AG08395 (cell line): ENCODE results near the gene COPS6.

Source experiments
- DNase-seq: peaks from one replicate; pipeline ENCODE4 v3.0.0; 2012; ENCODE audit warnings: mixed read lengths, low spot score

Gene COPS6

GRCh38 chr7:100102950-100103840, 14.4 kb downstream of the COPS6 start:
- DNase-seq, result peak; percentile 66

DNA sequence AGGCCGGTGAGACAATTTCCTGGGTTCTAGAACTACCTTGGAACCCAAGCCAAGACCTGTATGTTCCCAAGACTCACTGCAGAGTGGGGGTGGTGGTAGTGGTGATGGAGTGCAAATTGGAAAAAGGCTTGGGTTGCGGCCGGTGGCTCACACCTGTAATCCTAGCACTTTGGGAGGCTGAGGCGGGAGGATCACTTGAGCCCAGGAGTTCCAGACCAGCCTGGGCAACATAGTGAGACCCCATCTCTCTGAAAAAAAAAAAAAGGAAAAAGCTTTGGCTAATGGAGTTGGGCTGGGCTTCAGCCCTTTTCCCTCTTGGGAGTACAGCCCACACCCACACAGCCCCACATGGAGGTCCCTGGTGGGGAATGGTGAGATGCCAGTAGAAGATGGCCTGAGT, 16.8 kb downstream of the COPS6 start:
- DNase-seq, result no peak

GRCh38 chr7:100106633-100107032, 17.9 kb downstream of the COPS6 start:
- DNase-seq, result no peak

- no peak for DNase-seq
These were observed 18.5 kb downstream of the COPS6 start for GRCh38 chr7:100107125-100107737.

DNA sequence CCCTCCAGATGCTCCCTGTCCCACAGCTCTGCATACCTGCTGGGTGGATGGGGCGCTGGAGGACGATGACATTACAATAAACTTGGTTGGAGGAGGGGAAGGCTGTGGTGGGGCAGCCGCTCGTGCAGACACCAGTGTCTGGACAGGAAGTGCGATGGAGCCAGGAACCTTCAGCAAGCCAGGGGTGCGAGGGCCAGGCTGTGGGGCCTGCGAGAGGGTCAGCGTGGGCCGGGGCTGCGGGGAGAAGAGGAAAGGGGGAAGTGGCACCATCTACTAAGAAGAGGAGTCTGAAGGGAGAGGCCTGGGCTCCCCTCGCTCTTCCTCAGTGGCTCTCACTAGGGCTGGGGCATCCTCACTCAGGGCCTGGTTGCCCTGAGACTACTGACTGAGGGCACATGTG, 19.1 kb downstream of the COPS6 start:
- no peak for DNase-seq

GRCh38 chr7:100109521-100110163, 20.9 kb downstream of the COPS6 start:
- no peak for DNase-seq

DNA sequence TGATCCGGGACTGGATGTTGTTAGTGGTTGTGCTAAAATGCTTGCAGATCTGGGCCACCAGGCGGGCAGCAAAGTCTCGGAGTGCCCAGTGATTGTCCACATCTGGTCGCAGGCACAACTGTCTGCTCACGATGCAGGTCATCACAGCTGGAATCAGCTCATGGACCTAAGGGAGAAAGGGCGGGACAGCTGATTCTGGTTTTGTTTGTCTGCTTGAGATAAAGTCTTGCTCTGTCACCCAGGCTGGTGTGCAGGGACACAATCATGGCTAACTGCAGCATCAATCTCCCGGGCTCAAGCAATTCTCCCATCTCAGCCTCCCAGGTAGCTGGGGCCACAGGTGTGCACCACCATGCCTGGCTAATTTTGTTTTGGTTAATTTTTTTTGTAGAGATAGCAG, 22.4 kb downstream of the COPS6 start:
- DNase-seq, result no peak

DNA sequence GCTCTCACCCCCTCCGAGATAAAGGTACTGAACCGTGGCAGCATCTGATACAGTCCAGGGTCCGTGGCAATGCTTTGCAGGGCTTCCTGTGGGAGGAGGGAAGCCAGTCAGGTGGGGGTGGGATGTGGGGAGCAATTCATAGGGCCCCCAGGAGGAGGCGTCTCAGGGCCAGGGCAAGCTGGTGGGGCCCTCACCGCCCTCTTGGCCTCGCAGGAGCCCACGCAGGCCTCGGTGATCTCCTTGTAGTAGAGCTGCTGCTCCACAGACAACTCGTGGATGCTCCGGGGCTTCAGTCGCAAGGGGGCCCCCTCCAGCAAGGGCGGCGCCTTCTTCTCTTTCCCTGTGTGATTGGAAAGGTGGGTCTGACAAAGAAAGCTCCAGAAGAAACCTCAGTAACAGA, 23.1 kb downstream of the COPS6 start:
- DNase-seq, result no peak

GRCh38 chr7:100115026-100115425, 26.3 kb downstream of the COPS6 start:
- no peak for DNase-seq

DNA sequence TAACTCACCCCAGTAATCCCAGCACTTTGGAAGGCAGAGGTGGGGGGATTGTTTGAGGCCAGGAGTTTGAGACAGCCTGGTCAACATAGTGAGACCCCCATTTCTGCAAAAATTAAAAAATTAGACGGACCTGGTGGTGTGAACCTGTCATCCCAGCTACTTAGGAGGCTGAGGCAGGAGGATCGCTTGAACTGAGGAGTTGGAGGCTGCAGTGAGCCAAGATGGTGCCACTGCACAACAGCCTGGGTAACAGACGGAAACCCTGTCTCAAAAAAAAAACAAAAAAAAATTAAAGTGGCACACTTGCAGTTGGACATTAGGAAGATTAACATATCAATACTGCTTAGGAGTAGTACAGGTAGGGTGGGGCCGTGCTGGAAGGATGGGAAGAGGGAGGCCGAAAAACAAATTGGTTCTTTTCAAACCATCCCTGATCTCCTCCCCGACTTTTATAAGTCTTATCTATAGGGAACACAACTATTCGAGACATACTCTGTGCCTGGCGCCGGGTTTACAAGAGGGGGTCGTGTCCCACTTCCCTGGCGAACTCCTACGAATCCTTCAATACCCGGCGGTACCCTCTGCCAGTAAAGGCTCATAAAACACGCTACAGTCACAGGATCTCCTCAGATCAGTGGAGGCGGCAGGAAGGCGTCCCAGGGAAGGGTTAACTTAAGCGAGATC, 29.8 kb downstream of the COPS6 start:
- no peak for DNase-seq

DNA sequence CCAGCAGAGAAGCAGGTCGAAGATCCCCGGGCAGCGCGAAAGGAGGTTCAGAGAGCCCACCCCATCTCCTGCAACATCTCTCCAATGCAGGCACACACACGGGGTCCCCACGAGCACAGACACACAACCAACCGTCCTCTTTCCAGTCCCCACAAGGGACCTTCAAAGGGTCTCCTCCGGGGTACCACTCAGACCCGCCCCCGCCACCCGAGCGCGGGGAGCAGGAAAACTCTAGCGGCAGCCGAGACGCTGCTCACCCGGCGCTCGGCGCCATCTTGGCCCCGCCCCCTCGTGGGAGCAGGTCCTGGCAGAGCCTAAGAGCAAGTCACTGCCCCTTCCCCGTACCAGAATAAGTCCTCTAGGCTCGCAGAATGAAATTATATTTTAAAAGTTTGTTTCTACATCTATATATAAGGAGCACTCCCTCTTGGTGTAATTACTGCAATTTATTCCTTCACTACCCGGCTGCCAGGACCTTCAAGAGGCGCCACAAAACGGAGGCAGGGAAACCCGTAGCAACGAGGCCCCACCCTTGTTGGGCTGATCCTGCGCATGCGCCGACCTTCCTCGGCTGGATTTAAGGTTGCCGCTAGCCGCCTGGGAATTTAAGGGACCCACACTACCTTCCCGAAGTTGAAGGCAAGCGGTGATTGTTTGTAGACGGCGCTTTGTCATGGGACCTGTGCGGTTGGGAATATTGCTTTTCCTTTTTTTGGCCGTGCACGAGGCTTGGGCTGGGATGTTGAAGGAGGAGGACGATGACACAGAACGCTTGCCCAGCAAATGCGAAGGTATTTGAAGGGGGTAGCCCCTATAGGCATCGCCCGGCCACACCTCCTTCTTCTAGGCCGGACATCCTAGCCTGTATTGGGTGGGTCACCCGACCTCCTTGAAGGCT, 30.6 kb downstream of the COPS6 start, which contains the start of the genes CNPY4 and TAF6:
CNPY4 (plus strand) TSS at position 563 of the 898 bp plus-strand sequence; CDS start at position 674, 111 bp downstream.
TAF6 (minus strand) TSS at position 287 of the 898 bp plus-strand sequence. CDS start 5,149 bp downstream, outside the sequence.
- DNase-seq, result peak; percentile 100

- DNase-seq, result peak; percentile 82
These were observed 31.4 kb downstream of the COPS6 start for GRCh38 chr7:100119970-100120732.

DNA sequence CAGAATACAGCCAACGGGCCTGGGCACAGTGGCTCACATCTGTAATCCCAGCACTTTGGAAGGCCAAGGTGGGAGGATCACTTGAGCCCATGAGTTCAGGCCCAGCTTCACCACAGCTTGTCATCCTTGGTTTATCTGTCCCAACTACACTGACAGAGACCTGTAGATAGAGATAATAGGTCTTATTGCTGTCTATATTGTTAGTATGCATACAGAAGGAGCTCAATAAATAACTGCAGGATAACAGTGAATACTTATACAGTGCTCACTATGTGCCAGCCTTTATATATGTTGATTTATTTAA, 31.9 kb downstream of the COPS6 start:
- no peak for DNase-seq

GRCh38 chr7:100122067-100122466, 33.3 kb downstream of the COPS6 start:
- no peak for DNase-seq

GRCh38 chr7:100122568-100122967, 33.8 kb downstream of the COPS6 start:
- DNase-seq, result no peak

DNA sequence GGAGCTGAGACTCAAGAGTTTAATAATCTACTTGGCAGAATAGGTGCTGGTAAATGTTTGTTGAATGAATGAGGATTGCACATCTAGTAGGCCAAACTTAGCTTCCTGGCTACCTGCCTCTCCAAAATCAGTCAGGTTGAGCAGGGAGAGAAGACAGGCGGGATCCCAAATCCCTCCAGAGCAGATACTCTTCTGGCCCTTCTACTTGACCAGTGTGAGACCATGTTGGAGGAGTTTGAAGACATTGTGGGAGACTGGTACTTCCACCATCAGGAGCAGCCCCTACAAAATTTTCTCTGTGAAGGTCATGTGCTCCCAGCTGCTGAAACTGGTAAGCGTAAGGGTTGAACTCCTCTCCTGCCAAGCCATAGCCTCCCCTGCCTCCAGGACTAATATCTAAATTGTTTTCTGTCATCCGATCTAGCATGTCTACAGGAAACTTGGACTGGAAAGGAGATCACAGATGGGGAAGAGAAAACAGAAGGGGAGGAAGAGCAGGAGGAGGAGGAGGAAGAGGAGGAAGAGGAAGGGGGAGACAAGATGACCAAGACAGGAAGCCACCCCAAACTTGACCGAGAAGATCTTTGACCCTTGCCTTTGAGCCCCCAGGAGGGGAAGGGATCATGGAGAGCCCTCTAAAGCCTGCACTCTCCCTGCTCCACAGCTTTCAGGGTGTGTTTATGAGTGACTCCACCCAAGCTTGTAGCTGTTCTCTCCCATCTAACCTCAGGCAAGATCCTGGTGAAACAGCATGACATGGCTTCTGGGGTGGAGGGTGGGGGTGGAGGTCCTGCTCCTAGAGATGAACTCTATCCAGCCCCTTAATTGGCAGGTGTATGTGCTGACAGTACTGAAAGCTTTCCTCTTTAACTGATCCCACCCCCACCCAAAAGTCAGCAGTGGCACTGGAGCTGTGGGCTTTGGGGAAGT, 35.8 kb downstream of the COPS6 start:
- DNase-seq, result no peak

DNA sequence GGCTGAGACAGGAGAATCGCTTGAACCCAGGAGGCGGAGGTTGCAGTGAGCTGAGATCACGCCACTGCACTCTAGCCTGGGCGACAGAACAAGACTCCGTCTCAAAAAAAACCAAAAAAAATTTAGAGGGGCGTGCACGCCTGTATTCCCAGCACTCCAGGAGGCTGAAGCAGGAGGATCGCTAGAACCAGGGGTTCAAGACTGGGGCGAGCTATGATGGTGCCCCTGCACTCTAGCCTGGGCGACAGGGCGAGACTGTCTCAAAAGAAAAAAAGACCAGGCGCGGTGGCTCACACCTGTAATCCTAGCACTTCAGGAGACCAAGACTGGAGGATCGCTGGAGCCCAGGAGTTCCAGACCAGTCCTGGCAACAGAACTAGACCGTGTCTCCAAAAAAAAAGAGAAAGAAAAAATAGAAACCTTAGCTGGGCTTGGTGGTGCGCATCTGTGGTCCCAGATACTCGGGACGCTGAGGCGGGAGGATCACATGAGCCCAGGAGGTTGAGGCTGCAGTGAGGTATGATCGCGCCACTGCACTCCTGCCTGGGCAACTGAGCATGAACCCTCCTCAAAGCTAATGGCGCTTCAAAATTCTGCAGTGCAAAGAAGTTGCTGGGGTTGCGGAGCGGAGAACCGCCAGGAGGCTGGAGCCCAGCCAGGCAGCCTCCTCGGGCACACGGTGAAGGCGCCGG, 37.6 kb downstream of the COPS6 start:
- no peak for DNase-seq

GRCh38 chr7:100126931-100127865, 38.4 kb downstream of the COPS6 start, which contains the start of gene MBLAC1:
TSS of gene MBLAC1 (plus strand) at chr7:100126967. CDS start at chr7:100127396, 429 bp downstream.
- peak; percentile 95 for DNase-seq
